Measurements from ENCODE around the gene NOX3. TPM values are rescaled to one million over a fixed set of nuclear protein-coding genes. Genes with fewer than 3 reads are reported as not detected.

The NOX3 gene
- total and polyA plus RNA-seq, 2 donors (not counting 3 experiments of a cell fraction or from before 2014, with no cell fraction given): not detected

DNA sequence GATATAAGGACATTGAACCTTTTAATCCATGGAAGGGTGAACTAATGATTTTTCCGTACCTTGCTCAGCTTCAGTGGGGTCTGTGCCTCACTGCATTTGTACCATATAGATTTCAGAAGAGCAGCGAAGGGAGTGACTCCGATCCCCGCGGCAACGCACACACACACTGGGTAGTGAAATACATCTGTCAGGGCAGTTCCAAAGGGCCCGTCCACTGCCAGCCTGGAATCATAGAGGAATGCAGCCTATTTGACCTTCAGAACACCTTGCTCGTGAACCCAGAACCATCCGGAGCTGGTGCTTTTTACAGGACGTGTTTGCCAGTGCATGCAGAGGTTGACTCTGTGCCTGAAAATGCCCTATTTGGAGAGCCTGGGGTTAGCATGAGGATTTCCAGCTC, 33.0 kb downstream of the NOX3 start:
- dilution Hi-C loops (cut with MboI; ENCODE audit: extremely low pct_ligation_motif_present, low sequenced_read_pairs) (no loop called here), intact Hi-C loops (cut with micrococcal nuclease) (no loop called here)
- Histone ChIP-seq H3K27me3 (ENCODE audit: control insufficient read depth in 2 of 2, insufficient read depth in 2 of 2, low read length in 2 of 2) (no peaks in the 10 kb centered on the region), H3K4me2 (ENCODE audit: insufficient read depth, low read length) (no peak overlapping the region), H4K20me1 (replicated peaks; ENCODE audit: control insufficient read depth, extremely low read depth, insufficient read depth, low read length) (no peaks in the 10 kb centered on the region), H3K79me2 (ENCODE audit: control insufficient read depth, insufficient read depth, low read length) (no peaks in the 10 kb centered on the region), H2AFZ (ENCODE audit: low read depth, low read length) (no peak overlapping the region), H3K36me3 (ENCODE audit: control insufficient read depth in 2 of 2, extremely low read depth in 1 of 2, insufficient read depth in 2 of 2, low read length in 2 of 2) (no peaks in the 10 kb centered on the region), H3K9ac (replicated peaks; ENCODE audit: extremely low read depth, insufficient read depth, low read length) (no peak overlapping the region), H3K4me3 (replicated peaks in 1 of 3; ENCODE audit: insufficient read depth in 1 of 3, low read depth in 1 of 3, low read length in 3 of 3) (no peak overlapping the region), H3K9me3 (replicated peaks; ENCODE audit: control insufficient read depth, insufficient read depth, low read length) (no peaks in the 10 kb centered on the region), H3K4me1 (ENCODE audit: control insufficient read depth, extremely low read depth, insufficient read depth, low read length) (peaks cover 4% of the 10 kb centered on the region), H3K27ac (ENCODE audit: insufficient read depth, low read depth, low read length) (no peak overlapping the region), H3K9me1 (replicated peaks; ENCODE audit: control insufficient read depth, extremely low read depth, insufficient read depth, low read length) (no peaks in the 10 kb centered on the region)
- FAIRE-seq (no peak), DNase-seq (ENCODE audit: low read depth, low spot score) (no peak)
- POLR2A ChIA-PET: no interaction called here
- CTCF ChIA-PET: interaction anchor here (1.1 to 1.2 kb wide), 2 partner anchors 9 to 12 kb away, joined by 3 to 5 read pairs; no protein-coding TSS in a partner anchor
- TF ChIP-seq POLR2A (IDR thresholded peaks at IDR 0.05; ENCODE audit: low read depth, low read length) (no peak), POLR2AphosphoS5 (IDR thresholded peaks at IDR 0.05; ENCODE audit: insufficient read depth, low read depth, low read length) (no peak), GATA2 (IDR thresholded peaks at IDR 0.05; ENCODE audit: insufficient read depth, insufficient read length, low read depth, low read length) (no peak), EZH2 (IDR thresholded peaks at IDR 0.05; ENCODE audit: borderline replicate concordance, low read depth, low read length, severe bottlenecking) (no peak), CTCF (IDR thresholded peaks at IDR 0.05; ENCODE audit: extremely low read depth in 1 of 2, insufficient read depth in 1 of 2, low read depth in 1 of 2, low read length in 2 of 2) (no peak), MYC (IDR thresholded peaks at IDR 0.05; ENCODE audit: low read depth, low read length) (no peak), FOS (IDR thresholded peaks at IDR 0.05; ENCODE audit: borderline replicate concordance, insufficient read depth, low read length) (no peak), JUN (IDR thresholded peaks at IDR 0.05; ENCODE audit: borderline replicate concordance, insufficient read depth, insufficient read length, low read depth) (no peak)
- TF ChIP-seq, protein P1, sequence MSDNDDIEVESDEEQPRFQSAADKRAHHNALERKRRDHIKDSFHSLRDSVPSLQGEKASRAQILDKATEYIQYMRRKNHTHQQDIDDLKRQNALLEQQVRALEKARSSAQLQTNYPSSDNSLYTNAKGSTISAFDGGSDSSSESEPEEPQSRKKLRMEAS (IDR thresholded peaks at IDR 0.05; ENCODE audit: insufficient read depth, insufficient read length): no peak
- BruUV-seq (replicated peaks): no TSS peak

Data from endothelial cell of umbilical vein (primary cell).